Natural killer cell (primary cell): ENCODE measurements around the gene URB1. TPM values are rescaled to one million over a fixed set of nuclear protein-coding genes. Genes with fewer than 3 reads are reported as not detected.

Source experiments
- ATAC-seq, 3 donors: fragments of 150-1000 bp in 2 of 3; fragments of 200-7000 bp in 1 of 3; cut with Tn5 transposase; 1 replicate in 1 of 3; 2 replicates in 2 of 3; pipeline ENCODE4 v1.10.0; 2021; ENCODE audit warnings: mild to moderate bottlenecking in 2 of 3, moderate library complexity in 2 of 3
- DNase-seq, 2 donors: peaks; one replicate each; pipeline versions ENCODE4 v3.0.0 to v3.0.0-alpha.2; 2013 to 2021; ENCODE audit warnings: mixed read lengths in 1 of 2
- H3K27ac ChIP-seq: one replicate; pipeline ENCODE4 v1.5.1; 2013; ENCODE audit warnings: mild to moderate bottlenecking, low read length
- H3K27me3 ChIP-seq: one replicate; pipeline ENCODE4 v1.6.1; 2013; ENCODE audit warnings: low read length; ENCODE audit not compliant: control insufficient read depth, insufficient read depth
- H3K36me3 ChIP-seq: one replicate; pipeline ENCODE4 v1.6.1; 2013; ENCODE audit warnings: low read length; ENCODE audit not compliant: control insufficient read depth, insufficient read depth
- H3K4me1 ChIP-seq: one replicate; pipeline ENCODE4 v1.6.1; 2013; ENCODE audit warnings: low read length; ENCODE audit not compliant: control insufficient read depth, insufficient read depth
- H3K4me3 ChIP-seq: one replicate; pipeline ENCODE4 v1.5.1; 2013; ENCODE audit warnings: low read length
- H3K9me3 ChIP-seq: one replicate; pipeline ENCODE4 v1.6.1; 2013; ENCODE audit warnings: low read length; ENCODE audit not compliant: control insufficient read depth, insufficient read depth
- H3K27ac Mint-ChIP-seq, 2 donors: one replicate each; pipeline ENCODE4 v1.8.0; 2022; ENCODE audit warnings: mild to moderate bottlenecking in 2 of 2, mixed read lengths in 2 of 2, moderate library complexity in 1 of 2
- H3K27me3 Mint-ChIP-seq, 2 donors: one replicate each; pipeline ENCODE4 v1.8.0; 2022; ENCODE audit warnings: low read depth in 2 of 2, mixed read lengths in 2 of 2
- H3K36me3 Mint-ChIP-seq: one replicate; pipeline ENCODE4 v1.8.0; 2022; ENCODE audit warnings: mixed read lengths
- H3K4me1 Mint-ChIP-seq, 2 donors: one replicate each; pipeline ENCODE4 v1.8.0; 2022; ENCODE audit warnings: mixed read lengths in 2 of 2
- H3K4me3 Mint-ChIP-seq: one replicate; pipeline ENCODE4 v1.8.0; 2022; ENCODE audit warnings: mild to moderate bottlenecking, moderate library complexity, mixed read lengths
- H3K9me3 Mint-ChIP-seq, 2 donors: one replicate each; pipeline ENCODE4 v1.8.0; 2022; ENCODE audit warnings: mixed read lengths in 2 of 2
- WGBS: methylation state at CpG from one replicate; pipeline ENCODE4 v1.1.7; 2013; ENCODE audit warnings: missing lambda C conversion rate; ENCODE audit not compliant: insufficient coverage; 5-methylcytosine and 5-hydroxymethylcytosine counted together
- intact Hi-C: fragments of 100-400 bp; cut with micrococcal nuclease; formaldehyde crosslinking; loops from one replicate; pipeline ENCODE4 v1.14.2; 2022
- total RNA-seq, 4 donors: library from RNA; stranded (reverse); fragments of 120-200 nt in 1 of 4; gene quantifications; one replicate each; pipeline versions ENCODE4 v1.2.3 to v1.2.4, GENCODE V29; 2013 to 2022
- TF ChIP-seq, protein P1 (sequence below): fragments of 200-600 bp; IDR thresholded peaks from one replicate; pipeline ENCODE4 v1.8.0; 2022; ENCODE audit warnings: antibody characterized with exemption

The URB1 gene
- total RNA-seq, 3 donors from 2014 or later (not counting 1 experiment from before 2014, with no cell fraction given), result 6.1 to 7.8 (median 7.5) TPM

DNA sequence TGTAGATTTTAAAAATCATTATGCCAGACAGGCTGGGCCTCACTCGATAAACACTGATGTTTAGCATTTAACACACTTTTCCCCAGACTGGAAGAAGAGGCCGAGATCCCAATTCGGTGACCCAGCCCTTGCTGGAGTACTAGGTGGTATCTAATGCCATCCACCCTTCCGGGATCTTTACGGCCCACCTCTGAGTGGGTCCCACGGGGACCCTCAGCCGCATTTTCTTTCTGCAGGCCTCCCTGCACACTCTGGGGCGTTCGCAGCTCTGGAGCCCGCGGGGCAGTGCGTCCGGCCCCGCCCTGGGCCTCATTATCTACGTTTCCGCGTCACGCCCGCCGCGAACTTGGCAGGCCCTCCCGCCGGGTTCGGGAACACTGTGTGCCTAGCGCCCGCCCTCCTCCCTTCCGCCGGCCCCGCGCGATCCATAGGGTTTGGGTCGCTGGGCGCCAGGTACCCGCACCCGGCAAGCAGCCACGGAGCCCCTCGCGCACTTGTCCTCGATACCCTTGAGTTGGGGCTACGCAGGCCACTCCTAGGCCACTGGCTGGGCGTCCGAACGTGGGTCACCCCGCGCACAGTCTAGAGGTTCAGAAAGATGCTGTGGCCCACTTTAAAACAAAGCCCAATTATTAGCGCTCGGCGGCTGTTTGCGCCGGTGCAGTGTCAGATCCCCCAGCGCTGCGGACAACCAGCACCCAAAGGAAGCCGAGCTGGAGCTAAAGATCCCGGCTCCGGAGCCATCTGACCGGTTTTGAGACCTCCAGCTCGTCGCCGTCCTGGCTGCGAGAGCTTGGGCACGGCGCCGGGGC is 18.7 kb upstream of the URB1 start:
- Mint-ChIP-seq H3K27ac (peak overlapping the region; percentile 77 to 90), H3K36me3 (no peaks in the 10 kb centered on the region), H3K4me3 (peak overlapping the region; percentile 94), H3K9me3 (peaks cover 0 to 2% of the 10 kb centered on the region in 2 donors), H3K27me3 (peaks cover 0 to 2% of the 10 kb centered on the region in 2 donors), H3K4me1 (peaks cover 66 to 82% of the 10 kb centered on the region in 2 donors)
- H3K27ac ChIP-seq, result peak overlapping the region; percentile 94
- peak overlapping the region; percentile 83 for H3K4me3 ChIP-seq
- H3K9me3 ChIP-seq, result no peaks in the 10 kb centered on the region
- DNase-seq (peak; percentile 45 to 73), ATAC-seq (peak; percentile 41 to 63 (median 47))
- TF ChIP-seq, protein P1, sequence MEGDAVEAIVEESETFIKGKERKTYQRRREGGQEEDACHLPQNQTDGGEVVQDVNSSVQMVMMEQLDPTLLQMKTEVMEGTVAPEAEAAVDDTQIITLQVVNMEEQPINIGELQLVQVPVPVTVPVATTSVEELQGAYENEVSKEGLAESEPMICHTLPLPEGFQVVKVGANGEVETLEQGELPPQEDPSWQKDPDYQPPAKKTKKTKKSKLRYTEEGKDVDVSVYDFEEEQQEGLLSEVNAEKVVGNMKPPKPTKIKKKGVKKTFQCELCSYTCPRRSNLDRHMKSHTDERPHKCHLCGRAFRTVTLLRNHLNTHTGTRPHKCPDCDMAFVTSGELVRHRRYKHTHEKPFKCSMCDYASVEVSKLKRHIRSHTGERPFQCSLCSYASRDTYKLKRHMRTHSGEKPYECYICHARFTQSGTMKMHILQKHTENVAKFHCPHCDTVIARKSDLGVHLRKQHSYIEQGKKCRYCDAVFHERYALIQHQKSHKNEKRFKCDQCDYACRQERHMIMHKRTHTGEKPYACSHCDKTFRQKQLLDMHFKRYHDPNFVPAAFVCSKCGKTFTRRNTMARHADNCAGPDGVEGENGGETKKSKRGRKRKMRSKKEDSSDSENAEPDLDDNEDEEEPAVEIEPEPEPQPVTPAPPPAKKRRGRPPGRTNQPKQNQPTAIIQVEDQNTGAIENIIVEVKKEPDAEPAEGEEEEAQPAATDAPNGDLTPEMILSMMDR, result no peak
- WGBS, result 3% methylated on average over 63 of the region's 63 CpGs
- peaks cover 58% of the 10 kb centered on the region for H3K4me1 ChIP-seq
- no peaks in the 10 kb centered on the region for H3K36me3 ChIP-seq
- intact Hi-C loops, result loop anchor here (10.0 kb wide), 1 partner anchor 83 kb away; no protein-coding TSS in a partner anchor
- no peaks in the 10 kb centered on the region for H3K27me3 ChIP-seq

DNA sequence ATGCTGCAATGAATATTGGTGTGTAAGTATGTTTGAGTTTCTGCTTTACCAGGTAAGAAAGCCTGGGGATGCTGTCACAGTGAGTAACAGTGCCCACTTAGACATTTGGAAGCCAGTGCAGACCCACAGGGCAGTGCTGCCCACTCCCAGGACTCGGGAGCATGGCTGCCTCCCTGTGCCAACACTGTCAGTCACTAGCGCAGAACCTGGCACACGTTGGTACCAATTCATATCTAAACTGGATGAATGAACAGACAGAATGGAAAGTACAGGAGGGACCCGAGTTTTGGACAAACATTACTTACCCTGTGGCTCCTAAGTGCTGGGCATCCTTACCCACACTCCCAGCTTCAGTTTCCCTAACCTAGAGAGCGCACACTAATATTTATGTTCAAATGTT is 18.1 kb upstream of the URB1 start:
- Mint-ChIP-seq H3K27me3 (peaks cover 0 to 2% of the 10 kb centered on the region in 2 donors), H3K4me1 (peaks cover 65 to 81% of the 10 kb centered on the region in 2 donors), H3K36me3 (no peaks in the 10 kb centered on the region), H3K9me3 (peaks cover 0 to 2% of the 10 kb centered on the region in 2 donors), H3K4me3 (peak overlapping the region; percentile 94), H3K27ac (peak overlapping the region; percentile 77 to 90)
- TF ChIP-seq, protein P1, result no peak
- 83% methylated on average over 4 of the region's 5 CpGs for WGBS
- Histone ChIP-seq H3K36me3 (no peaks in the 10 kb centered on the region), H3K4me3 (no peak overlapping the region), H3K9me3 (no peaks in the 10 kb centered on the region), H3K27me3 (no peaks in the 10 kb centered on the region), H3K27ac (peak overlapping the region; percentile 94), H3K4me1 (peaks cover 63% of the 10 kb centered on the region)
- DNase-seq, result no peak
- no peak for ATAC-seq
- intact Hi-C loops, result loop anchor here (10.0 kb wide), 1 partner anchor 84 kb away; no protein-coding TSS in a partner anchor

DNA sequence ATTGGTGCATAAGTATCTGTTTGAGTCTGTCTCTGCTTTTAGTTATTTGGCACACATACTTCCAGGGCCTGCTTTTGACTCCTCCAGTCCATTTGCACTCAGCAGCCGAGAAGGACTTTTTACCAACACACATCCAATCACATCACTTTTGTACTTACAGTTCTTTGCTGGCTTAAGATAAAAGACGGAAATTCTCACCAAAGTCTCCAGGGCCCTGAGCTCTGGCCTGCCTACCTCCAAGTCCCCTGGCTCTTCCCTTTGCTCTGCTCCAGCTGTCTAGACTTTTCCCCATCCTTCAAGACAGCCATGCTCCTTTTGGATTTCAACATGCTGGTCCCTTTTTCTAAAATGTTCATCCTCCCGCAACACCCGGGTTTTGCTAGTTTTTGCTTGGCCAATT is 17.5 kb upstream of the URB1 start:
- H3K4me3 Mint-ChIP-seq, result peak overlapping the region; percentile 21
- DNase-seq (no peak), ATAC-seq (no peak)
- TF ChIP-seq, protein P1, result no peak
- H3K27me3 Mint-ChIP-seq, result peaks cover 0 to 2% of the 10 kb centered on the region in 2 donors
- intact Hi-C loops, result loop anchor here (10.0 kb wide), 1 partner anchor 85 kb away; no protein-coding TSS in a partner anchor
- Histone ChIP-seq H3K27ac (no peak overlapping the region), H3K4me1 (peaks cover 63% of the 10 kb centered on the region), H3K36me3 (no peaks in the 10 kb centered on the region), H3K9me3 (no peaks in the 10 kb centered on the region), H3K4me3 (no peak overlapping the region), H3K27me3 (no peaks in the 10 kb centered on the region)
- WGBS, result 97% methylated on average over 4 of the region's 4 CpGs
- H3K36me3 Mint-ChIP-seq, result no peaks in the 10 kb centered on the region
- peaks cover 60 to 74% of the 10 kb centered on the region in 2 donors for H3K4me1 Mint-ChIP-seq
- H3K27ac Mint-ChIP-seq, result peak overlapping the region; percentile 90 to 96
- H3K9me3 Mint-ChIP-seq, result peaks cover 0 to 2% of the 10 kb centered on the region in 2 donors
